ENCODE measurements around the gene GNAO1. TPM values are rescaled to one million over a fixed set of nuclear protein-coding genes. Genes with fewer than 3 reads are reported as not detected.
A peak's percentile ranks its signal among the peaks of the same experiment; 100 is the strongest.

Gene GNAO1
- total RNA-seq, 1 experiment from 2014 or later, result not detected

DNA sequence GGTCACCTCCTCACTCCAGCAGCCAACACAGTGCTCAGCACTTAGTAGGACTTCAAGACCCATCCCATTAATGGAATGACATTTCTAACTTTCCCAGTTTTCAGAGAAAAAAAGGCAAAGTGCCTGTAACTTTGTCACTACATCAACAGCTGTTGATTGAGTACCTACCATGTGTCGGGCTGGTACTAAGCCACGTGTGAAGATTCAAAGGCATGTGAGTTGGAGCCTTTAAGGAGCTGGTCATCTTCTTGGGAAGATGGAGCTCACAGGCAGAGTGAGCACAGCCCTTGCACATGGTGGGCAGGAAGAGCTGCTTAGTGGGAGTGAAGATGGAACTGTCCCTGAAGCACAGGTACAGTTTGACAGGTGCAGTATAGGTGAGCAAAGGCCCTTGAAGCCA, 88.6 kb downstream of the GNAO1 start:
- Mint-ChIP-seq H3K4me1 (ENCODE audit: low read depth, unreplicated experiment) (peaks cover 9% of the 10 kb centered on the region), H3K36me3 (ENCODE audit: insufficient read depth, unreplicated experiment) (no peaks in the 10 kb centered on the region), H3K27me3 (ENCODE audit: unreplicated experiment) (peaks cover 61% of the 10 kb centered on the region), H3K9me3 (ENCODE audit: low read depth, unreplicated experiment) (no peaks in the 10 kb centered on the region), H3K27ac (ENCODE audit: unreplicated experiment) (no peak overlapping the region), H3K4me3 (ENCODE audit: low read depth, unreplicated experiment) (no peak overlapping the region)
- CTCF ChIA-PET, result interaction anchor here (0.7 kb wide), 1 partner anchor 297 kb away, joined by 3 read pairs; no protein-coding TSS in a partner anchor
- TF ChIP-seq, protein P1, sequence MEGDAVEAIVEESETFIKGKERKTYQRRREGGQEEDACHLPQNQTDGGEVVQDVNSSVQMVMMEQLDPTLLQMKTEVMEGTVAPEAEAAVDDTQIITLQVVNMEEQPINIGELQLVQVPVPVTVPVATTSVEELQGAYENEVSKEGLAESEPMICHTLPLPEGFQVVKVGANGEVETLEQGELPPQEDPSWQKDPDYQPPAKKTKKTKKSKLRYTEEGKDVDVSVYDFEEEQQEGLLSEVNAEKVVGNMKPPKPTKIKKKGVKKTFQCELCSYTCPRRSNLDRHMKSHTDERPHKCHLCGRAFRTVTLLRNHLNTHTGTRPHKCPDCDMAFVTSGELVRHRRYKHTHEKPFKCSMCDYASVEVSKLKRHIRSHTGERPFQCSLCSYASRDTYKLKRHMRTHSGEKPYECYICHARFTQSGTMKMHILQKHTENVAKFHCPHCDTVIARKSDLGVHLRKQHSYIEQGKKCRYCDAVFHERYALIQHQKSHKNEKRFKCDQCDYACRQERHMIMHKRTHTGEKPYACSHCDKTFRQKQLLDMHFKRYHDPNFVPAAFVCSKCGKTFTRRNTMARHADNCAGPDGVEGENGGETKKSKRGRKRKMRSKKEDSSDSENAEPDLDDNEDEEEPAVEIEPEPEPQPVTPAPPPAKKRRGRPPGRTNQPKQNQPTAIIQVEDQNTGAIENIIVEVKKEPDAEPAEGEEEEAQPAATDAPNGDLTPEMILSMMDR (IDR thresholded peaks at IDR 0.05; ENCODE audit: unreplicated experiment), result no peak
- intact Hi-C loops (cut with micrococcal nuclease; ENCODE audit: unreplicated experiment), result no loop called here
- no peak for DNase-seq
- BruUV-seq (replicated peaks), result no TSS peak

DNA sequence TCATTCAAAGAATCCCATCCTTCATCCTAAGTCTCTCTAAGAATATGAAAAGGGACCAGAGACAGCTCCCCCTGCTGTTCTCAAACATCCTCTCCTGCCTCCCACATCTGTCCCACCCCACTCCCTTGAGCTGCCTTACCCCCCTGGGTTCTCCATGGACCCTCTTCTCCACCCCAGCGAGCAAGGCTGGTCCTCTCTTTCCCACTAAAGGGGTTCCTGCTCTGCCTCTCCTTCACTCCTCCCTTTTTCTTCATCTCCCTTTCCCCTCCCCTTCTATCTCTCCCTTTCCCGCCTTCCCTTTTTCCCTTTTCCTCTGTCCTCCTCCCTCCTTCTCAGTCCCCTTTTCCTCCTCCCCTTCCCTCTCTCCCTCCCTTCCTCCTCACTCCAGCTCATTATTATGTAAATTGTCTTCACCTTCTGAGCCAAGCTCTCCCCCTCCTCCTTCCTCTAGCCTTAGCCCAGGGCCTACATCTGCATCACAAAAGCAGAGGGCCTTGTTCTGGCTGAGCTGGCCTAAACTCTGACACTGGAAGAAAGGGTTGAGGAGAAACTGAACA, 90.0 kb downstream of the GNAO1 start:
- Mint-ChIP-seq H3K9me3 (ENCODE audit: low read depth, unreplicated experiment) (no peaks in the 10 kb centered on the region), H3K4me3 (ENCODE audit: low read depth, unreplicated experiment) (no peak overlapping the region), H3K27ac (ENCODE audit: unreplicated experiment) (no peak overlapping the region), H3K27me3 (ENCODE audit: unreplicated experiment) (peaks cover 47% of the 10 kb centered on the region), H3K4me1 (ENCODE audit: low read depth, unreplicated experiment) (peaks cover 9% of the 10 kb centered on the region), H3K36me3 (ENCODE audit: insufficient read depth, unreplicated experiment) (no peaks in the 10 kb centered on the region)
- no peak for DNase-seq
- CTCF ChIA-PET, result interaction anchor here (0.7 to 1.0 kb wide), 4 partner anchors 11 to 529 kb away, joined by 3 to 6 read pairs (median 4); no protein-coding TSS in a partner anchor
- BruUV-seq (replicated peaks), result no TSS peak
- TF ChIP-seq, protein P1 (IDR thresholded peaks at IDR 0.05; ENCODE audit: unreplicated experiment), result peak; percentile 23
- intact Hi-C loops (cut with micrococcal nuclease; ENCODE audit: unreplicated experiment), result no loop called here

DNA sequence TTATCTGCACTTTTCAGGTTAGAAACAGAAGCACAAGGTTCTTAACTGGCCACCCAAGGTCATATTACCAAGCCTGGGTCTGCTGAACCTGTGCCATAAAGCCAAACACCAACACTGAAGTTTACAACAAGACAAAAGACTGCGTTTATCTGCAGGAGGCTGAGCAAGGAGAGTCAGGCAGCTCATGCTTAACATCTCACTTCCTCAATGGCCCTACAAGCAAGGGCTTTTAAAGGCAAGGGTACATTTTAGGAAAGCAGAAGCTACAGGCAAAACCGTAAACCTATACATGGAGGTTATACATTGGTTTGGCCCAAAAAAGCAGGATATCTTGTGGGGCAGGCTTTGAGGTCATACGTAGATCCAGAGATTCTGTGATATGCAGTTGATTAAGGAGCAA, 91.2 kb downstream of the GNAO1 start:
- Mint-ChIP-seq H3K36me3 (ENCODE audit: insufficient read depth, unreplicated experiment) (no peaks in the 10 kb centered on the region), H3K4me3 (ENCODE audit: low read depth, unreplicated experiment) (no peak overlapping the region), H3K27me3 (ENCODE audit: unreplicated experiment) (peaks cover 35% of the 10 kb centered on the region), H3K9me3 (ENCODE audit: low read depth, unreplicated experiment) (no peaks in the 10 kb centered on the region), H3K27ac (ENCODE audit: unreplicated experiment) (no peak overlapping the region), H3K4me1 (ENCODE audit: low read depth, unreplicated experiment) (peaks cover 9% of the 10 kb centered on the region)
- CTCF ChIA-PET, result no interaction called here
- TF ChIP-seq, protein P1 (IDR thresholded peaks at IDR 0.05; ENCODE audit: unreplicated experiment), result no peak
- BruUV-seq (replicated peaks), result no TSS peak
- intact Hi-C loops (cut with micrococcal nuclease; ENCODE audit: unreplicated experiment), result no loop called here
- DNase-seq, result no peak

DNA sequence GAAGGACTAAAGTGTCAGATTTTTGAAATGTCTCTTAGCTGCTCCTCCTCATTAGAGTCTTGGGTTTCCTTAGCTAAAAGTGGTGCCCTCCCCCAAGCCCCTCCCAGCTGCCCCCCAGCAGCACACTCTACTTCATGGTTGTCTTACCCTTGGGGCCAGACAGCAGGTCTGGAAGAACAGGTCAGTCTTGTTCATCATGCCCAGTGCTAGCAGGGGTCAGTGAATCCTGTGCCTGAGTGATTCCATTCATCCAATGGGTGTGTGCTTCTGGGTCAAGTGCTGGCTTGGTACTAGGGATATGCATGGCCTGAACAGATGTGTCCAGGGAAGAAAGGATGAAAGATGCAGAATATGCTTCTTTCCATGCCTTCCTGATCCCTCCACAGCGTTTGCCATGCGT, 93.2 kb downstream of the GNAO1 start:
- intact Hi-C loops (cut with micrococcal nuclease; ENCODE audit: unreplicated experiment), result no loop called here
- CTCF ChIA-PET, result no interaction called here
- no peaks in the 10 kb centered on the region for H3K36me3 Mint-ChIP-seq (ENCODE audit: insufficient read depth, unreplicated experiment)
- TF ChIP-seq, protein P1 (IDR thresholded peaks at IDR 0.05; ENCODE audit: unreplicated experiment), result no peak
- DNase-seq, result no peak
- H3K27me3 Mint-ChIP-seq (ENCODE audit: unreplicated experiment), result peaks cover 22% of the 10 kb centered on the region
- peaks cover 3% of the 10 kb centered on the region for H3K4me1 Mint-ChIP-seq (ENCODE audit: low read depth, unreplicated experiment)
- no peak overlapping the region for H3K27ac Mint-ChIP-seq (ENCODE audit: unreplicated experiment)
- H3K4me3 Mint-ChIP-seq (ENCODE audit: low read depth, unreplicated experiment), result no peak overlapping the region
- BruUV-seq (replicated peaks), result no TSS peak
- H3K9me3 Mint-ChIP-seq (ENCODE audit: low read depth, unreplicated experiment), result no peaks in the 10 kb centered on the region
